GM23248 (cell line): Measurements from ENCODE around the gene EML1. TPM values are rescaled to one million over a fixed set of nuclear protein-coding genes. Genes with fewer than 3 reads are reported as not detected.

Experiments
- DNase-seq: peaks from one replicate; pipeline ENCODE4 v3.0.0-alpha.2; 2015
- H2AFZ ChIP-seq: fragments of 200-600 bp; sonication (generic); 2 replicates; pipeline ENCODE4 v1.6.1; 2016; ENCODE audit warnings: antibody characterized with exemption
- H3F3A ChIP-seq: fragments of 200-600 bp; sonication (generic); 2 replicates; pipeline ENCODE4 v1.6.1; 2016; ENCODE audit warnings: mild to moderate bottlenecking, antibody characterized with exemption, mixed run types; ENCODE audit not compliant: insufficient read depth
- H3K27ac ChIP-seq: fragments of 200-600 bp; sonication (generic); 2 replicates; pipeline ENCODE4 v1.5.1; 2016; ENCODE audit warnings: mild to moderate bottlenecking
- H3K27me3 ChIP-seq: fragments of 200-600 bp; sonication (generic); replicated peaks from 2 replicates; pipeline ENCODE4 v1.6.1; 2016; ENCODE audit warnings: mild to moderate bottlenecking; ENCODE audit not compliant: insufficient read depth
- H3K36me3 ChIP-seq: fragments of 200-600 bp; sonication (generic); 2 replicates; pipeline ENCODE4 v1.6.1; 2016; ENCODE audit warnings: low read depth, mild to moderate bottlenecking
- H3K4me1 ChIP-seq: fragments of 200-600 bp; sonication (generic); 2 replicates; pipeline ENCODE4 v1.6.1; 2016; ENCODE audit warnings: mild to moderate bottlenecking; ENCODE audit not compliant: insufficient read depth
- H3K4me2 ChIP-seq: fragments of 200-600 bp; sonication (generic); one replicate; pipeline ENCODE4 v1.6.1; 2016; ENCODE audit warnings: mild to moderate bottlenecking; ENCODE audit not compliant: unreplicated experiment
- H3K4me3 ChIP-seq: fragments of 200-600 bp; sonication (generic); 2 replicates; pipeline ENCODE4 v1.5.1; 2016; ENCODE audit warnings: mild to moderate bottlenecking
- H3K79me2 ChIP-seq: fragments of 200-600 bp; sonication (generic); 2 replicates; pipeline ENCODE4 v1.6.1; 2016; ENCODE audit warnings: mild to moderate bottlenecking; ENCODE audit not compliant: insufficient read depth
- H3K9ac ChIP-seq: fragments of 200-600 bp; sonication (generic); 2 replicates; pipeline ENCODE4 v1.6.1; 2016; ENCODE audit warnings: mild to moderate bottlenecking
- H3K9me2 ChIP-seq: fragments of 200-600 bp; sonication (generic); 2 replicates; pipeline ENCODE4 v1.6.1; 2016; ENCODE audit warnings: mixed run types, mild to moderate bottlenecking, moderate library complexity; ENCODE audit not compliant: insufficient read depth
- H3K9me3 ChIP-seq: fragments of 200-600 bp; sonication (generic); one replicate; pipeline ENCODE4 v1.6.1; 2017; ENCODE audit warnings: low read depth
- H4K20me1 ChIP-seq: fragments of 200-600 bp; sonication (generic); 2 replicates; pipeline ENCODE4 v1.6.0; 2016; ENCODE audit not compliant: insufficient read depth
- EZH2 ChIP-seq: fragments of 200-600 bp; sonication (generic); IDR thresholded peaks from 2 replicates; pipeline ENCODE4 v1.6.1; 2018; ENCODE audit warnings: antibody characterized with exemption, mild to moderate bottlenecking; ENCODE audit not compliant: insufficient read depth, poor library complexity, severe bottlenecking
- EZH2phosphoT487 ChIP-seq: fragments of 200-600 bp; sonication (generic); IDR thresholded peaks from 2 replicates; pipeline ENCODE4 v1.6.1; 2018; ENCODE audit warnings: antibody characterized with exemption, moderate library complexity, mild to moderate bottlenecking, low read depth; ENCODE audit not compliant: insufficient read depth
- WGBS, 2 experiments: methylation state at CpG; one replicate each; pipeline ENCODE4 v1.1.6; 2015 to 2017; ENCODE audit warnings: low lambda C conversion rate in 2 of 2, low coverage in 1 of 2; ENCODE audit errors: missing lambda C conversion rate in 2 of 2; 5-methylcytosine and 5-hydroxymethylcytosine counted together
- in situ Hi-C: fragments of 300-500 bp; cut with MboI; formaldehyde crosslinking; loops from 2 replicates; pipeline ENCODE4 v1.15.0; 2020
- polyA plus RNA-seq: library from polyadenylated mRNA; unstranded; fragments of >200 nt; fragmentation: Nextera tagmentation; extraction: Ambion mirVana; gene quantifications from 2 replicates; pipeline ENCODE4 v1.2.1, GENCODE V29; 2016
- total RNA-seq: library from RNA; depleted of rRNA; stranded (reverse); fragments of >200 nt; shearing (Covaris generic); gene quantifications from 2 replicates; pipeline ENCODE4 v1.2.3, GENCODE V29; 2014

Gene EML1
- total and polyA plus RNA-seq, 2 experiments from 2014 or later: 14.8 to 17.9 TPM

DNA sequence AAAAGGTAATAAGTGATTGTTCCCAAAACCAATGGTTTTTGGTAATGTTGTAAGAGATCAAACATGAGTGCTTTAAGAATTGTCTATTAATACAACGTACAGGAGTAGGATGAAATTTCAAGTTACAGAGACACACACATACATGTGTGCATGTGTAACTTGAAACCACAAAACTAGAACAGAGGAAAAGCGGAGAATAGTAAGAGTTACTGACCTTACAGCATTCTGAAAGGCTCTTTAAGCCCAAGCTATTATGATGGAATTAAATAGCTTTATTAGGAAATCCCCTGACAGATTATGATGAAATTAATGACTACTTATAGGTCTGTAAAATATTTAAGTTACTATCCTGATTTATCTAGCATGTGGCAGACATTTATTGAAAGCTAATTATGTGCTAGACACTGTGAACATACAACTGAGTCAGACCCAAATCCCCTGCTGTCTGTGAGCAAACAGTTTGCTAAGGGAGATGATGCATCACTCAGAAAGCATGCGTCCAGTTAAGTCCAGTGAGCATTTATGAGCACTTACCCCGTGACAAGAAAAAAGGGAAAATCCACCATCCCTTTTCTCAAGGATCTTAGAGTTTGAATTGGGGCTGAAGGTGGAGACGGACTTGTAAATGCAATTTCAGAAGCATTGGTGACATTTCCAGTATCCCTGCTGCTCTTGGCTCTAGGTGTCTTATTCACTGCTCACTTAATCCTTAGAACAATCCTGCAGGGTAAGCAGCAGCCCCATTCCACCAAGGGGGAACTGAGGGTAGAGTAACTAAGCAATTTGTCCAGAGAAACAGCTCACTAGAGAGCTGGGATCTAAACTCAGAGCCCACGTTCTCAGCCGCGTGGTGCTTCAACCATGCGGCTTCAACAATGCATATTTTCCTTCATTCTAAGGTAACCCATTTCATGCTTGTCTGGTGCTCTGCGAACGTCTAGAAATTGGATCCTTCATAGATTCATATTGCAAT is 117.4 kb downstream of the EML1 start:
- Histone ChIP-seq H3K4me1 (peaks cover 10% of the 10 kb centered on the region), H3K4me3 (no peak overlapping the region), H3K9ac (peak overlapping the region; percentile 51), H3K9me3 (no peaks in the 10 kb centered on the region), H2AFZ (no peak overlapping the region), H4K20me1 (no peaks in the 10 kb centered on the region), H3K9me2 (no peaks in the 10 kb centered on the region), H3K36me3 (no peaks in the 10 kb centered on the region), H3K27ac (peak overlapping the region; percentile 51), H3F3A (peaks cover 11% of the 10 kb centered on the region), H3K27me3 (no peaks in the 10 kb centered on the region), H3K79me2 (no peaks in the 10 kb centered on the region), H3K4me2 (peak overlapping the region; percentile 46)
- DNase-seq: peak; percentile 95
- in situ Hi-C loops: no loop called here
- no peak for TF ChIP-seq EZH2
- TF ChIP-seq EZH2phosphoT487: no peak
- 65 to 67% methylated on average over 11 of the region's 11 CpGs for WGBS, 2 experiments

DNA sequence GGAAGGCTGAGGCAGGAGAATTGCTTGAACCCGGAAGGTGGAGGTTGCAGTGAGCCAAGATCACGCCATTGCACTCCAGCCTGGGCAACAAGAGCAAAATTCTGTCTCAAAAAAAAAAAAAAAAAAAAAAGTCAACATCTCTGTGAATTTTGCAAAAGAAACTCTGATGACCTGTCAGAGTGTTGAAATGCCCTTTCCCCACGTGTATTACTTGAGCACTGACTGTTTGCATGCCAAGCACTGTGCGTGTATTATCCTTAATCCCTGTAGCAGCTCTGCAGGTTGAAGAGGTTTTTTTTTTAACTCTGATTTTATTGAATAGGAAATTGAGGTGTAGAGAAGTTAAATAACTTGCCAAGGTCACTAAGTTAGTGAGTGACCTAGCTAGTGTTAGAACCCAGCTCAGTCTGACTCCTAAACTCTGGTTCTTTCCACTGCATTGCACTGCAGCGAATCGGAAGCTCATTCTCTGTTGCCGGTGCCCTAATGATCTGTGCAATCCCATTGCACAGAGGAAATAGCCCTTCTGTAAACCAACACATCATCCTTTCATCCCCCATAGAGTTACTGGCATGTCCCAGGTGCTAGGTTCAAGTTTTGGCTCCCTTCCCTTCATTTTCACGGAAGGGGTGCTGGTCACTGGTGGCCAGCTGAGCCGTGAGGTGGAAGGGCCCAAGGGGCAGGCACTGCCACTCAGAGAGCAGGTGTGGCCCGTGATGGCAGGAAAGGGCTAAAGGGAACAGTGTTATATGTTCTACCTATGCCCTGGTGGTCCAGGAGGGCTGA is 122.3 kb downstream of the EML1 start:
- in situ Hi-C loops: no loop called here
- TF ChIP-seq EZH2phosphoT487 (no peak), EZH2 (no peak)

DNA sequence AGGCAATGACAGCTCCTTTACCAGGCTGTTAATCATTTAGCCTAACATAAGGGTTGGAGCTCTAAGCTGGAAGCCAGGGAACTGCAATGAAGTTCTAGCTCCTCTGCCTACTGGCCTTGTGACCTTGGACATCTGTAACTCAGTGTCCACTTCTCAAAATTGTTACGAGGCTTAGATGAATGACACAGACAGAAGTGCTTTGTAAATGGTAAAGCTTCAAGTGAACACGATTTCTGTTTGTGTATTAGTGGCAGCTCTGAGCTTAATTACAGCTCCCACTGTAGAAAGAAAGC is 122.8 kb downstream of the EML1 start:
- H3K9me2 ChIP-seq: no peaks in the 10 kb centered on the region
- H3K79me2 ChIP-seq: no peaks in the 10 kb centered on the region
- no peak overlapping the region for H3K4me3 ChIP-seq
- no peak for DNase-seq
- no peak overlapping the region for H2AFZ ChIP-seq
- H4K20me1 ChIP-seq: no peaks in the 10 kb centered on the region
- no peaks in the 10 kb centered on the region for H3K27me3 ChIP-seq
- no peaks in the 10 kb centered on the region for H3K9me3 ChIP-seq
- in situ Hi-C loops: no loop called here
- no peak overlapping the region for H3K4me2 ChIP-seq
- TF ChIP-seq EZH2phosphoT487: no peak
- TF ChIP-seq EZH2: no peak
- H3K27ac ChIP-seq: no peak overlapping the region
- no peaks in the 10 kb centered on the region for H3K36me3 ChIP-seq
- WGBS, 2 experiments: 77 to 78% methylated on average over 2 of the region's 2 CpGs
- peaks cover 3% of the 10 kb centered on the region; the same call in 1 of the 2 replicates for H3F3A ChIP-seq
- H3K4me1 ChIP-seq: peaks cover 2% of the 10 kb centered on the region; the same call in 1 of the 2 replicates
- no peak overlapping the region for H3K9ac ChIP-seq

More for the DNA sequence above, 122.3 kb downstream of the EML1 start:
- Histone ChIP-seq H3K4me2 (no peak overlapping the region), H2AFZ (no peak overlapping the region), H3K9ac (no peak overlapping the region), H3K4me1 (peaks cover 5% of the 10 kb centered on the region), H3F3A (peaks cover 7% of the 10 kb centered on the region), H4K20me1 (no peaks in the 10 kb centered on the region), H3K79me2 (no peaks in the 10 kb centered on the region), H3K27me3 (no peaks in the 10 kb centered on the region), H3K9me3 (no peaks in the 10 kb centered on the region), H3K4me3 (no peak overlapping the region), H3K9me2 (no peaks in the 10 kb centered on the region), H3K36me3 (no peaks in the 10 kb centered on the region), H3K27ac (no peak overlapping the region)
- no peak for DNase-seq
- 80 to 83% methylated on average over 10 of the region's 10 CpGs for WGBS, 2 experiments

DNA sequence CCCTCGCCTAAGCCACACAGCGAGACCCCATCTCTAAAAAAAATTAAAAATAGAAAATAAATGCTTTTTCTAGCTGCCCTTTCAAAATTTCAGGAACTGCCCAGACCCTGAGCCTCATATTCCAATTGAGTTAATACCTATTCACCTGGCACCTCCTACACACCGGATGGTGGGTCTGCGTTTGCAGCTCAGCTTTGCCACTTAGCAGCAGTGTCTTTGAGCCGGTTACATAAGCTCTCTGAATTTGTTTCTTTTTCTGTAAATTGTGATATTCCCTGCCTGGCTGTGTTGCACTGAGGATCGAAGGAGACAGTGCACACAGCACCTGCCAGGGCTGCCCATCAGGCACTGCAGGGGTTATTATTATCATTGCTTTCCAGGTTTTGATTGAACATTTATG is 125.6 kb downstream of the EML1 start:
- Histone ChIP-seq H3K79me2 (no peaks in the 10 kb centered on the region), H3K4me3 (no peak overlapping the region), H3F3A (no peaks in the 10 kb centered on the region), H3K27ac (no peak overlapping the region), H3K4me2 (no peak overlapping the region), H3K4me1 (no peaks in the 10 kb centered on the region), H2AFZ (no peak overlapping the region), H3K27me3 (no peaks in the 10 kb centered on the region), H3K36me3 (no peaks in the 10 kb centered on the region; the same call in 1 of the 2 replicates), H3K9me2 (no peaks in the 10 kb centered on the region), H3K9me3 (no peaks in the 10 kb centered on the region), H4K20me1 (no peaks in the 10 kb centered on the region), H3K9ac (no peak overlapping the region)
- 89 to 93% methylated on average over 6 of the region's 6 CpGs for WGBS, 2 experiments
- TF ChIP-seq EZH2 (no peak), EZH2phosphoT487 (no peak)
- in situ Hi-C loops: no loop called here
- DNase-seq: no peak
